ENCODE measurements around the gene ISOC2. TPM values are rescaled to one million over a fixed set of nuclear protein-coding genes. Genes with fewer than 3 reads are reported as not detected.
A peak's percentile ranks its signal among the peaks of the same experiment; 100 is the strongest.

Gene ISOC2
- total and polyA plus RNA-seq, 9 of the 15 experiments (the other 6 are each of a cell fraction or from before 2014, with no cell fraction given), result 1.2 to 229 (median 58.3) TPM

- Histone ChIP-seq H3K4me3 (no peak overlapping the region), H3K36me3 (ENCODE audit: control insufficient read depth, insufficient read depth, low read length) (no peaks in the 10 kb centered on the region), H3K9me3 (replicated peaks; ENCODE audit: control insufficient read depth, insufficient read depth, low read depth, low read length) (peaks cover 7% of the 10 kb centered on the region; the same call in 1 of the 2 replicates), H3K4me2 (ENCODE audit: insufficient read depth, low read length) (no peak overlapping the region), H2AFZ (ENCODE audit: low read depth, low read length) (no peak overlapping the region), H4K20me1 (replicated peaks; ENCODE audit: control insufficient read depth, insufficient read depth, low read length) (no peaks in the 10 kb centered on the region), H3K9me1 (ENCODE audit: control insufficient read depth, insufficient read depth, low read length) (no peaks in the 10 kb centered on the region), H3K27ac (ENCODE audit: extremely low read depth, low read depth, low read length) (no peak overlapping the region), H3K27me3 (ENCODE audit: control insufficient read depth in 2 of 2, insufficient read depth in 2 of 2, low read length in 2 of 2) (peaks cover 11% of the 10 kb centered on the region in 2 experiments), H3K79me2 (ENCODE audit: control insufficient read depth, insufficient read depth, low read length) (no peaks in the 10 kb centered on the region), H3K4me1 (replicated peaks in 1 of 2; ENCODE audit: control insufficient read depth in 2 of 2, insufficient read depth in 2 of 2, low read length in 2 of 2) (peaks cover 0 to 2% of the 10 kb centered on the region in 2 experiments; a peak in 2 of 5 replicates), H3K9ac (ENCODE audit: insufficient read depth in 1 of 2, low read depth in 2 of 2, low read length in 2 of 2) (no peak overlapping the region)
- in situ Hi-C loops (cut with MboI) (no loop called here), intact Hi-C loops (cut with micrococcal nuclease) (no loop called here)
- WGBS (ENCODE audit: insufficient coverage, low coverage, missing lambda C conversion rate), result 10% methylated on average over 2 of the region's 3 CpGs
- ATAC-seq, result no peak
- ChIA-PET POLR2A (interaction anchor here (0.8 to 1.4 kb wide), 2 partner anchors 15 to 17 kb away, joined by 3 to 4 read pairs; partner anchors contain the start of gene UBE2S), CTCF (ENCODE audit: low intra/inter-chr PET ratio) (no interaction called here)
- no TSS peak for BruUV-seq (replicated peaks)
- peak; percentile 97 for TF ChIP-seq ZNF12 (CRISPR knock-in tag; IDR thresholded peaks at IDR 0.05)
- TF ChIP-seq, protein P1, sequence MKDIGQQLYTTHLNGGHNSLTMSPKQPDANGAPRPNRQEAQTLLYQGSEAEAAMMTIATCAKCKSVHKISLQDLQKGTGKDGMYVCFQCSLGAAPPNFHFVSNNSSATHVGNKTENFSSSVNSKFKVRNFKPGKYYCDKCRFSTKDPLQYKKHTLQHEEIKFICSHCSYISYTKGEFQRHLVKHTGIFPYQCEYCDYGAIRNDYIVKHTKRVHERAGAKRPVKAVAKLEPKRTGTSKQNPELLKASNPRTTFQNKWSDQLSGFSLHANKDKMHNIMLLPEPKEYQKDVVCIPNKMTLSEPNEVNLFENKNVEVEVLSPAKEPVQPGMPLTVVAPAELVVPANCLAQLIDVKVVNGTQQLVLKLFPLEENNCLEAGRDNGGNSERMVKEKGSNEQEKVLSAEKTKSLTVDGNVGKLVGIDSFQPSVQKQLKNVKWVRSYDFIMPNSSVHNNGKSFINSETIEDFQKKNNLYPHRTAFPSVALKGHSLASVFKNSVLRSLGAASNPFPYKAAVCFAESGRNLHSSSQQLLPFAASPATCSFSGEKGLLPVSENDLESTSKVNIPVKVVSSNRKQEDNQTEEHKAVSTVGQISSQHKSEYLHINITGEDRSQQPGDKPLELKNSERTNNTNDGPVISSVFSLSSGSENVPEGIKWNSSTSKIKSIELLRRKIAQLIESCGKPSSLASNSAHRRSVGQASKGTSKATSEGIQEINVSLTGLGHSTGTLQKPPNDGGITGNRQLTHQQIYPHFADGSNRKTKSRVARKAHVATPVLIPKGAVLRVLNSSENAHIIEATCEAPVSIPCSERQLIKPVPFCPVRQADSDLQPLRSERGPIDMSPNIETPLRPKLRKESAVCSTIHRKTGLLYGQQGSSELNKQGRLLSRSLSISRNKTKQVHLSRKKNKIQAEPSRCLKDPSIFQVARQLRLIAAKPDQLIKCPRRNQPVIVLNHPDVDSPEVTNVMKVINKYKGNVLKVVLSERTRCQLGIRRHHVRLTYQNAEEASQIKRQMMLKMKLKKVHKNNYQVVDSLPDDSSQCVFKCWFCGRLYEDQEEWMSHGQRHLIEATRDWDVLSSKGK (CRISPR knock-in tag; IDR thresholded peaks at IDR 0.05), result no peak
- no peak for TF ChIP-seq ZNF830 (CRISPR knock-in tag; IDR thresholded peaks at IDR 0.05)
- DNase-seq (ENCODE audit: extremely low read depth in 1 of 4, low spot score in 3 of 4), result no peak
- FAIRE-seq, result no peak
These were observed 36.9 kb downstream of the ISOC2 start for GRCh38 chr19:55424518-55424917.
